Right atrium auricular region (tissue), 2 donors: ENCODE measurements around the gene SPOCK2. TPM values are rescaled to one million over a fixed set of nuclear protein-coding genes. Genes with fewer than 3 reads are reported as not detected.

Experiments used
- DNase-seq: peaks from one replicate; pipeline ENCODE4 v3.0.0-alpha.2; 2019; ENCODE audit warnings: low spot score
- H3K27ac ChIP-seq, 2 donors: fragments of 200-600 bp; sonication (generic); 1 replicate in 1 of 2; 2 replicates in 1 of 2; pipeline ENCODE4 v1.5.1; 2016 to 2019
- H3K27me3 ChIP-seq, 2 donors: fragments of 200-600 bp; sonication (generic); one replicate each; pipeline versions ENCODE4 v1.5.1 to v1.6.0; 2017 to 2019
- H3K36me3 ChIP-seq: fragments of 200-600 bp; sonication (generic); one replicate; pipeline ENCODE4 v1.5.1; 2016
- H3K4me1 ChIP-seq, 2 donors: fragments of 200-600 bp; sonication (generic); one replicate each; pipeline versions ENCODE4 v1.5.1 to v1.6.0; 2017 to 2019
- H3K4me3 ChIP-seq, 2 donors: fragments of 200-600 bp; sonication (generic); 1 replicate in 1 of 2; 2 replicates in 1 of 2; pipeline ENCODE4 v1.5.1; 2017 to 2019; ENCODE audit warnings: mild to moderate bottlenecking in 1 of 2, moderate library complexity in 1 of 2
- H3K9me3 ChIP-seq, 2 donors: fragments of 200-600 bp; sonication (generic); one replicate each; pipeline ENCODE4 v1.5.1; 2019
- total RNA-seq, 2 donors: library from RNA; depleted of rRNA; stranded (reverse); fragments of >200 nt; gene quantifications; one replicate each; pipeline ENCODE4 v1.1.0, GENCODE V29; 2016
- TF ChIP-seq, protein P1 (sequence below), 2 donors: fragments of 200-600 bp; sonication (generic); IDR thresholded peaks; one replicate each; pipeline ENCODE4 v1.5.1; 2019; ENCODE audit warnings: antibody characterized with exemption in 2 of 2

The SPOCK2 gene
- total RNA-seq, 2 donors from 2014 or later: 19.3 to 19.8 TPM

DNA sequence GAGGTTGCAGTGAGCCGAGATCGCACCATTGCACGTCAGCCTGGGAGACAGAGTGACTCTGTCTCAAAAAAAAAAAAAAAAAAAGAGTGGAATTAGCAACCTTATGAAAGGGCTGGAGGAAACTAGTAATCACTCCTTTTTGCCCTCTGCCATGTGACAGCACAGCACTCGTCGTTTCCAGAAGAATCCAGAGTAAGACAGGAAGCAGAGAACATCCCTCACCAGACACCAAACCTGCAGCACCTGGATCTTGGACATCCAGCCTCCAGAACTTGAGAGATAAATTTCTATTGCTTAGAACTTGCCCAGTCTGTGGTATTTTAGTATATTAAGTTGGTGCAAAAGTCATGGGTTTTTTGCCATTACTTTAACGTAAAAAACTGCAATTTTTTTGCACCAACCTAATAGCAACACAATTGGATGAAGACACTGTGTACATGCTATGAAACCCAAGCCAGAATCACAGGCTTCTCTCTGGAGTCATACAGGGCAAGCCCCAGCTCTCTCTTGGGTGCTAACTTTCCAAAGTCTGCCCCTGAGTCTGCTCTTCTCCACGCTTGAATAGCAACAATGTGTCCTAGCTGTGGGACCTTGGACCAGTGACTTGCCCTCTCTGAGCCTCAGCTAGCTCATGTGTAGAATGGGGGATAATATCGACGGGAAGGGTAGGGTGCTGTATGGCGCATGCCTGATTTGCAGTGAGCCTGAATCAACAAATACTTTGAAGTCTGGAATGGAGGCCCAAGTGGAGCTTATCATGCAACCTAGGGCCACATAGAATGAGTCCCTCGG is 69.1 kb downstream of the SPOCK2 start:
- TF ChIP-seq, protein P1, sequence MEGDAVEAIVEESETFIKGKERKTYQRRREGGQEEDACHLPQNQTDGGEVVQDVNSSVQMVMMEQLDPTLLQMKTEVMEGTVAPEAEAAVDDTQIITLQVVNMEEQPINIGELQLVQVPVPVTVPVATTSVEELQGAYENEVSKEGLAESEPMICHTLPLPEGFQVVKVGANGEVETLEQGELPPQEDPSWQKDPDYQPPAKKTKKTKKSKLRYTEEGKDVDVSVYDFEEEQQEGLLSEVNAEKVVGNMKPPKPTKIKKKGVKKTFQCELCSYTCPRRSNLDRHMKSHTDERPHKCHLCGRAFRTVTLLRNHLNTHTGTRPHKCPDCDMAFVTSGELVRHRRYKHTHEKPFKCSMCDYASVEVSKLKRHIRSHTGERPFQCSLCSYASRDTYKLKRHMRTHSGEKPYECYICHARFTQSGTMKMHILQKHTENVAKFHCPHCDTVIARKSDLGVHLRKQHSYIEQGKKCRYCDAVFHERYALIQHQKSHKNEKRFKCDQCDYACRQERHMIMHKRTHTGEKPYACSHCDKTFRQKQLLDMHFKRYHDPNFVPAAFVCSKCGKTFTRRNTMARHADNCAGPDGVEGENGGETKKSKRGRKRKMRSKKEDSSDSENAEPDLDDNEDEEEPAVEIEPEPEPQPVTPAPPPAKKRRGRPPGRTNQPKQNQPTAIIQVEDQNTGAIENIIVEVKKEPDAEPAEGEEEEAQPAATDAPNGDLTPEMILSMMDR (IDR thresholded peaks at IDR 0.05): no peak
- H3K9me3 ChIP-seq: no peaks in the 10 kb centered on the region
- no peak overlapping the region for H3K4me3 ChIP-seq
- no peak overlapping the region for H3K27ac ChIP-seq
- no peaks in the 10 kb centered on the region for H3K27me3 ChIP-seq
- DNase-seq: no peak
- H3K36me3 ChIP-seq: no peaks in the 10 kb centered on the region
- peaks cover 0 to 58% of the 10 kb centered on the region in 2 donors for H3K4me1 ChIP-seq

DNA sequence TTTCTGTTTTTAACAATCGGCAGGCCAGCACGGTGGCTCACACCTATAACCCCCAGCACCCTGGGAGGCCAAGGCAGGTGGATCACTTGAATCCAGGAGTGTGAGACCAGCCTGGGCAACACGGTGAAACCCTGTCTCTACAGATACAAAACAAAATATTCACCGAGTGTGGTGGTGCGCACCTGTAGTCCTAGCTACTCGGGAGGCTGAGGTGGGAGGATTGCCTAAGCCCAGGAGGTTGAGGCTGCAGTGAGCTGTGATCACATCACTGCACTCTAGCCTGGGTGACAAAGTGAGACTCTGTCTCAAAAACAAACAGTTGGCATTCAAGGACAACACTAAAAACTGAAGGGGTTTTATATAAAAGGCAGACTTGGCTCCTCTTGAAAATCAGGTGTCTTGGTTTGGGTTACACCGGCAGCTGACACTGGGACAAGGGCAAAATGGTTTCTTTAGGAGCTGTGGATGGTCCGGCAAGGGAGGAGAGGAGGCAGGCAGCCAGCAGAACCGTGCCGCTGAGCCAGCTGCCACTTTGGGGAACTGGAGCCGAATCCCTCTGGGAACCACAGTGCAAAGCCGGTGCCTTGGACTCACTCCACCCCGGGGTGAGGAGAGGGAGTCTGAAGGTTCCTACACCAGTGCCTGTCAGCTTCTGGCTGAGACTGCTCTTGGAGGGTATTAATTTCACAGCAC is 71.6 kb downstream of the SPOCK2 start:
- DNase-seq: no peak
- H3K36me3 ChIP-seq: no peaks in the 10 kb centered on the region
- no peaks in the 10 kb centered on the region for H3K9me3 ChIP-seq
- H3K27ac ChIP-seq: peak overlapping the region; percentile 78 to 88
- no peak overlapping the region for H3K4me3 ChIP-seq
- TF ChIP-seq, protein P1 (IDR thresholded peaks at IDR 0.05): no peak
- H3K27me3 ChIP-seq: no peaks in the 10 kb centered on the region
- H3K4me1 ChIP-seq: peaks cover 0 to 71% of the 10 kb centered on the region in 2 donors

DNA sequence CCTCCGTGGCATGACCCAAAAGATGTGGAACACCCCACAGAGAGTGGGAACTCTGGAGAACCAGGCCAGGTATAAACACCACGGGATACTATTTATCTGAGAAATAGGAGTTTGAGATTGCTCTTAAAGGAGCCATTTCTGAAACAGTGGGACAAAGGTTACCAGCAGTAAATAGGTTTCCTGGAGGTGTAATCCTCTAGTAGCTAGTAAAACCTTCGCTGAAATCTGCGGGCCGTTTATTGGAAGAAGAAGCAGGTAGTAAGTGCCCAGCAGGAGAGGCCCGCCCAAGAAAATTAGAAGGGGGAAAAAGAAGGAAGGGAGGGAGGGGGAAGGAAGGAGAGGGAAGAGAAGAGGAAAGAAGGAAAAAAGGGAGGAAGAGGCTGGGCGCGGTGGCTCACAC is 72.5 kb downstream of the SPOCK2 start:
- Histone ChIP-seq H3K27me3 (no peaks in the 10 kb centered on the region), H3K9me3 (no peaks in the 10 kb centered on the region), H3K27ac (peak overlapping the region; percentile 78 to 88), H3K36me3 (peaks cover 5% of the 10 kb centered on the region), H3K4me1 (peaks cover 0 to 71% of the 10 kb centered on the region in 2 donors), H3K4me3 (no peak overlapping the region)
- TF ChIP-seq, protein P1 (IDR thresholded peaks at IDR 0.05): no peak
- no peak for DNase-seq

DNA sequence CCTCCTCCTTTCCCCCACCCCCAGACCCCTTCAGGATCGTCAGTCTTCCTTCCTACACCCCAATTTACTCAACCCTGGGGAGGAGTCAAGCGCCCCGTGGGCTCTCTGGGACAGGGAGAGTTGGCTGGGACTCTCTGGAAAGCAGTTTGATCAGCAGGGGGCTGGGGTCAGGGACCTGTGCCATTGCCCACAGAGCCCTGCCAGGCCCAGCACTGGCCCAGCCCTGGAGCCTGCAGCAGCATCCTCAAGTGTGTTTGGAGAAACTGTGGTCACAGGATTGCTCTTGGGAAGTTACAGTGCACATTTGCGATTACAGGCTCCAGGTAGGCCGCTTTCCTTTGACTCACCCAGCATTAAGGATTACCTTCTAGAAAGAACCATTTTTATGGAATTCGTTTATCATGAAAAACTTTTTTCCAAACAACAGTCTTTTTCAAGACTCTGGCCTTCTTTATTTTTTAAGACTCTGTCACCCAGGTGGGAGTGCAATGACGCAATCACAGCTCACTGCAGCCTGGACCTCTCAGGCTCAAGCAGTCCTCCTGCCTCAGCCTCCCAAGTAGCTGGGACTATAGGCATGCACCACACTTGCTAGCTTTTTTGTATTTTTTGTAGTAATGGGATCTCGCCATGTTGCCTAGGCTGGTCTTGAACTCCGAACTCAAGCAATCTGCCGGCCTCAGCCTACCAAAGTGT is 73.4 kb downstream of the SPOCK2 start:
- peak overlapping the region; percentile 76 to 78 for H3K27ac ChIP-seq
- H3K4me1 ChIP-seq: peaks cover 0 to 79% of the 10 kb centered on the region in 2 donors
- no peak overlapping the region for H3K4me3 ChIP-seq
- no peaks in the 10 kb centered on the region for H3K9me3 ChIP-seq
- DNase-seq: no peak
- H3K36me3 ChIP-seq: peaks cover 8% of the 10 kb centered on the region
- no peaks in the 10 kb centered on the region for H3K27me3 ChIP-seq
- TF ChIP-seq, protein P1 (IDR thresholded peaks at IDR 0.05): no peak

DNA sequence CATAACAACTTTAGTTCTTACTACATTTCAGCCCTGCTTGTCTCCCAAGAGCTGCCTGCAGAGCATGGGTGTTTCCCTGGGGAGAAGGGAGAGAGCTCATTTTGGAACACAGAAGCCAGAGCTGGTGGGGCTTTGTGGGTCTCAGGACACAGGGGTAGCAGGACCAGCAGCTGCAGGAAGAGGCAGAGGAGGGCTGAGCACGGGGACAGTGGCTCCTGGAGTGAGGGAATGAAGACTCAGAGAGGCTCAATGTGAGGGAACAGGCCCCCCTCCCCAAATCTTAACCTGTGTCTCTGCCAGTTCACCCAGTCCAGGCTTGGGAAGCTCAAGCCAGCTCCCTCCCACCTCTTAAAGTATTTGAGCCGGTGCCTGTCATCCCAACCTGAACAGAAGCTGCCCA is 74.2 kb downstream of the SPOCK2 start:
- H3K36me3 ChIP-seq: peaks cover 8% of the 10 kb centered on the region
- H3K27me3 ChIP-seq: no peaks in the 10 kb centered on the region
- no peak for DNase-seq
- H3K27ac ChIP-seq: peak overlapping the region; percentile 76 to 78
- TF ChIP-seq, protein P1 (IDR thresholded peaks at IDR 0.05): no peak
- peaks cover 0 to 86% of the 10 kb centered on the region in 2 donors for H3K4me1 ChIP-seq
- no peak overlapping the region for H3K4me3 ChIP-seq
- H3K9me3 ChIP-seq: no peaks in the 10 kb centered on the region
